HEK293 (cell line): ENCODE data around the gene FERMT3.

Experiments used
- CTCF ChIA-PET: fragments of 350-600 bp; formaldehyde crosslinking; extraction: SDS; loops from one replicate; lab custom pipeline; 2021; ENCODE audit warnings: antibody characterized with exemption; lab: Yijun Ruan, JAX
- POLR2A ChIA-PET: fragments of 300-600 bp; formaldehyde crosslinking; extraction: SDS; loops from one replicate; lab custom pipeline; 2020; ENCODE audit warnings: antibody characterized with exemption, inconsistent platforms; lab: Yijun Ruan, JAX
- H3K27ac ChIP-seq: fragments of 200-500 bp; sonication (Bioruptor generic); 2 replicates; pipeline ENCODE4 v1.5.1; 2014; ENCODE audit warnings: low read depth, low read length, control low read depth, inconsistent platforms; ENCODE audit errors: extremely low read depth
- H3K36me3 ChIP-seq, 2 experiments: fragments of 200-500 bp in 1 of 2; sonication (Bioruptor generic) in 1 of 2; 1 replicate in 1 of 2; 2 replicates in 1 of 2; pipeline ENCODE4 v1.5.1; 2014 to 2017; ENCODE audit warnings: inconsistent platforms in 2 of 2, low read length in 2 of 2; ENCODE audit not compliant: control insufficient read depth in 2 of 2, insufficient read depth in 1 of 2
- H3K4me1 ChIP-seq: fragments of 200-500 bp; sonication (Bioruptor generic); 2 replicates; pipeline ENCODE4 v1.5.1; 2014; ENCODE audit warnings: mild to moderate bottlenecking, low read length, inconsistent platforms; ENCODE audit not compliant: control insufficient read depth, insufficient read depth
- H3K4me3 ChIP-seq: 2 replicates; pipeline ENCODE4 v1.5.1; 2011; ENCODE audit warnings: low read depth, mild to moderate bottlenecking, control low read depth, low read length, moderate library complexity
- H3K9me3 ChIP-seq: fragments of 200-500 bp; sonication (Bioruptor generic); 2 replicates; pipeline ENCODE4 v1.5.1; 2014; ENCODE audit warnings: low read depth, low read length, inconsistent platforms; ENCODE audit not compliant: control insufficient read depth, insufficient read depth
- EGR2 ChIP-seq: fragments of 450-650 bp; formaldehyde crosslinking; IDR thresholded peaks from 2 replicates; pipeline ENCODE4 v1.5.1; 2016; ENCODE audit warnings: low read depth, missing biosample characterization, missing genetic modification characterization
- FEZF1 ChIP-seq: fragments of 450-650 bp; formaldehyde crosslinking; IDR thresholded peaks from 2 replicates; pipeline ENCODE4 v1.5.1; 2016; ENCODE audit warnings: missing biosample characterization, missing genetic modification characterization
- KLF1 ChIP-seq: fragments of 450-650 bp; formaldehyde crosslinking; IDR thresholded peaks from 2 replicates; pipeline ENCODE4 v1.5.1; 2016; ENCODE audit warnings: missing biosample characterization, missing genetic modification characterization
- KLF10 ChIP-seq: fragments of 450-650 bp; IDR thresholded peaks from 2 replicates; pipeline ENCODE4 v1.5.1; 2018; ENCODE audit warnings: missing biosample characterization, mild to moderate bottlenecking, missing genetic modification characterization
- KLF8 ChIP-seq: fragments of 450-650 bp; formaldehyde crosslinking; IDR thresholded peaks from 2 replicates; pipeline ENCODE4 v1.5.1; 2016; ENCODE audit warnings: missing biosample characterization, missing genetic modification characterization
- KLF9 ChIP-seq: fragments of 450-650 bp; formaldehyde crosslinking; IDR thresholded peaks from 2 replicates; pipeline ENCODE4 v1.5.1; 2016; ENCODE audit warnings: missing biosample characterization, missing genetic modification characterization, low read depth
- REST ChIP-seq: fragments of 450-650 bp; formaldehyde crosslinking; IDR thresholded peaks from 2 replicates; pipeline ENCODE4 v1.5.1; 2016; ENCODE audit warnings: missing biosample characterization, missing genetic modification characterization
- ZBTB26 ChIP-seq: fragments of 450-650 bp; formaldehyde crosslinking; optimal IDR thresholded peaks from 2 replicates; pipeline ENCODE3; 2016; ENCODE audit warnings: missing biosample characterization, mild to moderate bottlenecking, missing genetic modification characterization
- ZFHX2 ChIP-seq: fragments of 450-650 bp; formaldehyde crosslinking; conservative IDR thresholded peaks from 2 replicates; pipeline ENCODE4 v1.5.1; 2016; ENCODE audit warnings: missing biosample characterization, missing genetic modification characterization
- ZFP41 ChIP-seq: fragments of 450-650 bp; formaldehyde crosslinking; IDR thresholded peaks from 2 replicates; pipeline ENCODE4 v1.5.1; 2016; ENCODE audit warnings: missing biosample characterization, missing genetic modification characterization, borderline replicate concordance
- ZNF140 ChIP-seq: fragments of 450-650 bp; formaldehyde crosslinking; IDR thresholded peaks from 2 replicates; pipeline ENCODE4 v1.5.1; 2016; ENCODE audit warnings: missing biosample characterization, missing genetic modification characterization
- ZNF341 ChIP-seq: fragments of 450-650 bp; formaldehyde crosslinking; IDR thresholded peaks from 2 replicates; pipeline ENCODE4; 2016; ENCODE audit warnings: low read depth, missing biosample characterization, missing genetic modification characterization
- ZNF518A ChIP-seq: fragments of 450-650 bp; formaldehyde crosslinking; conservative IDR thresholded peaks from 2 replicates; pipeline ENCODE4 v1.5.1; 2016; ENCODE audit warnings: low read depth, missing biosample characterization, missing genetic modification characterization
- ZNF549 ChIP-seq: fragments of 450-650 bp; IDR thresholded peaks from 2 replicates; pipeline ENCODE4 v1.5.1; 2018; ENCODE audit warnings: missing biosample characterization, missing genetic modification characterization, mild to moderate bottlenecking, inconsistent platforms, moderate library complexity
- ZNF660 ChIP-seq: fragments of 450-650 bp; IDR thresholded peaks from 2 replicates; pipeline ENCODE4 v1.5.1; 2018; ENCODE audit warnings: missing biosample characterization, mild to moderate bottlenecking, missing genetic modification characterization
- ZNF843 ChIP-seq: fragments of 450-650 bp; formaldehyde crosslinking; IDR thresholded peaks from 2 replicates; pipeline ENCODE4 v1.5.1; 2016; ENCODE audit warnings: missing biosample characterization, missing genetic modification characterization

FERMT3 gene

GRCh38 chr11:64239662-64240434, 33.3 kb downstream of the FERMT3 start:
- ChIA-PET CTCF (interaction anchor here (0.6 kb wide), 1 partner anchor 54 kb away, joined by 3 read pairs; no protein-coding TSS in a partner anchor), POLR2A (interaction anchor here (0.6 to 3.9 kb wide), 5 partner anchors 10 to 72 kb away, joined by 3 to 14 read pairs (median 3); partner anchors contain the start of genes DNAJC4, NUDT22 and TRPT1)
- Histone ChIP-seq H3K36me3 (peaks cover 0 to 48% of the 10 kb centered on the region in 2 experiments; a peak in 1 of 3 replicates), H3K4me1 (no peaks in the 10 kb centered on the region), H3K4me3 (peak overlapping the region; percentile 75), H3K27ac (peak overlapping the region; percentile 55), H3K9me3 (no peaks in the 10 kb centered on the region)
- TF ChIP-seq KLF1 (tag by site-specific recombination) (peak; percentile 40; the same call in 1 of the 2 replicates), ZBTB26 (no peak), ZFP41 (tag by site-specific recombination) (no peak), EGR2 (tag by site-specific recombination) (peak; percentile 25; the same call in 1 of the 2 replicates), ZFHX2 (tag by site-specific recombination) (peak; percentile 15)

GRCh38 chr11:64240435-64241240, 34.1 kb downstream of the FERMT3 start, which contains the start of gene FKBP2:
Gene FKBP2 (plus strand): TSS chr11:64241095. CDS start chr11:64242388, 1,293 bp downstream.
- peak within 1 kb of the TSS; percentile 83 for H3K27ac ChIP-seq
- peaks cover 0 to 50% of the 10 kb centered on the region in 2 experiments; a peak in 1 of 3 replicates for H3K36me3 ChIP-seq
- H3K4me1 ChIP-seq = no peaks in the 10 kb centered on the region
- no peaks in the 10 kb centered on the region for H3K9me3 ChIP-seq
- CTCF ChIA-PET = interaction anchor here (0.6 to 1.2 kb wide), 9 partner anchors 10 to 788 kb away, joined by 3 to 5 read pairs (median 4); no protein-coding TSS in a partner anchor
- peak within 1 kb of the TSS; percentile 75 for H3K4me3 ChIP-seq
- POLR2A ChIA-PET = interaction anchor here (0.7 to 7.2 kb wide), 21 partner anchors 8 to 538 kb away, joined by 3 to 96 read pairs (median 6); partner anchors contain the start of genes BAD, CATSPERZ, DNAJC4 and ESRRA
- peak; percentile 8; the same call in 1 of the 2 replicates for TF ChIP-seq ZNF341 (tag by site-specific recombination)
- no peak for TF ChIP-seq ZNF140 (tag by site-specific recombination)
- TF ChIP-seq ZNF843 = 0 out of 2 replicates have a peak, but pooled peaks have one; percentile 10
- TF ChIP-seq KLF8 (tag by site-specific recombination) = peak; percentile 48; the same call in 1 of the 2 replicates
- TF ChIP-seq REST (tag by site-specific recombination) = peak; percentile 65
- TF ChIP-seq KLF10 (tag by site-specific recombination) = peak; percentile 82
- TF ChIP-seq KLF1 (tag by site-specific recombination) = no peak
- TF ChIP-seq ZNF660 (tag by site-specific recombination) = 0 out of 2 replicates have a peak, but pooled peaks have one; percentile 12
- no peak for TF ChIP-seq ZNF549 (tag by site-specific recombination)
- peak; percentile 79 for TF ChIP-seq ZNF518A (tag by site-specific recombination)
- TF ChIP-seq FEZF1 (tag by site-specific recombination) = peak; percentile 40; the same call in 1 of the 2 replicates
- peak; percentile 34; the same call in 1 of the 2 replicates for TF ChIP-seq KLF9 (tag by site-specific recombination)
